Measurements from ENCODE around the gene PACS1. TPM values are rescaled to one million over a fixed set of nuclear protein-coding genes. Genes with fewer than 3 reads are reported as not detected.

PACS1 gene
- polyA plus RNA-seq, 1 of the 3 experiments (the other 2 are of a cell fraction) = 37.3 TPM

- TF ChIP-seq CTCF (IDR thresholded peaks at IDR 0.05) = no peak
- TF ChIP-seq GABPA (IDR thresholded peaks at IDR 0.05; ENCODE audit: low read depth) = no peak
- TF ChIP-seq NFIC (IDR thresholded peaks at IDR 0.05; ENCODE audit: borderline replicate concordance) = no peak
Measured at GRCh38 chr11:66192181-66192863, 122.2 kb downstream of the PACS1 start (continued).

GRCh38 chr11:66194391-66194790 is 124.3 kb downstream of the PACS1 start:
- no peak for DNase-seq
- H3K9ac ChIP-seq = no peak overlapping the region
- H3K4me2 ChIP-seq = no peak overlapping the region
- WGBS (ENCODE audit: low lambda C conversion rate) = 90% methylated on average over 1 of the region's 1 CpG
- peaks cover 28 to 42% of the 10 kb centered on the region in 2 experiments for H3K36me3 ChIP-seq (replicated peaks in 1 of 2; ENCODE audit: control insufficient read depth in 1 of 2, insufficient read depth in 2 of 2, low read length in 1 of 2)
- peaks cover 9% of the 10 kb centered on the region for H3F3A ChIP-seq (replicated peaks; ENCODE audit: insufficient read depth)
- no peak overlapping the region for H3K4me3 ChIP-seq (ENCODE audit: low read depth in 2 of 2, low read length in 1 of 2)
- H3K27ac ChIP-seq (ENCODE audit: low read depth in 2 of 2, low read length in 1 of 2) = no peak overlapping the region
- H2AFZ ChIP-seq (ENCODE audit: low read depth) = no peak overlapping the region
- no peaks in the 10 kb centered on the region for H4K20me1 ChIP-seq (ENCODE audit: insufficient read depth)
- H3K9me3 ChIP-seq = peaks cover 2% of the 10 kb centered on the region; the same call in 1 of the 2 replicates
- ChIA-PET CTCF (no interaction called here), POLR2A (no interaction called here)
- no peaks in the 10 kb centered on the region for H3K9me2 ChIP-seq
- peaks cover 48% of the 10 kb centered on the region for H3K79me2 ChIP-seq (ENCODE audit: insufficient read depth)
- H3K27me3 ChIP-seq (ENCODE audit: insufficient read depth) = no peaks in the 10 kb centered on the region
- H3K4me1 ChIP-seq (ENCODE audit: control insufficient read depth in 1 of 2, insufficient read depth in 2 of 2, low read depth in 1 of 2, low read length in 1 of 2) = peaks cover 0 to 10% of the 10 kb centered on the region in 2 experiments; a peak in 2 of 4 replicates
- TF ChIP-seq USF2 (IDR thresholded peaks at IDR 0.05; ENCODE audit: borderline replicate concordance, low read depth, low read length) (no peak), RFX5 (IDR thresholded peaks at IDR 0.05; ENCODE audit: low read length) (no peak), TCF12 (IDR thresholded peaks at IDR 0.05) (no peak), MAX (IDR thresholded peaks at IDR 0.05; ENCODE audit: low read depth) (no peak), NFIC (IDR thresholded peaks at IDR 0.05; ENCODE audit: borderline replicate concordance) (no peak), CTCF (IDR thresholded peaks at IDR 0.05) (no peak), EZH2phosphoT487 (IDR thresholded peaks at IDR 0.05; ENCODE audit: borderline replicate concordance, low read depth) (no peak), FOXM1 (IDR thresholded peaks at IDR 0.05; ENCODE audit: low read depth) (no peak), MXI1 (IDR thresholded peaks at IDR 0.05; ENCODE audit: low read depth, low read length) (no peak), RCOR1 (IDR thresholded peaks at IDR 0.05; ENCODE audit: low read length) (no peak), ZBTB33 (IDR thresholded peaks at IDR 0.05; ENCODE audit: borderline replicate concordance, low read depth) (no peak), FOXJ3 (CRISPR knock-in tag; IDR thresholded peaks at IDR 0.05) (no peak), SIN3A (IDR thresholded peaks at IDR 0.05; ENCODE audit: borderline replicate concordance, low read depth, low read length) (no peak), TEAD4 (IDR thresholded peaks at IDR 0.05; ENCODE audit: borderline replicate concordance, insufficient read depth) (no peak), POLR2AphosphoS5 (IDR thresholded peaks at IDR 0.05; ENCODE audit: low read depth, low read length) (no peak), GABPA (IDR thresholded peaks at IDR 0.05; ENCODE audit: low read depth) (no peak), CHD2 (IDR thresholded peaks at IDR 0.05; ENCODE audit: low read length, partially characterized antibody) (no peak), SMC3 (IDR thresholded peaks at IDR 0.05; ENCODE audit: low read depth, low read length) (no peak), REST (IDR thresholded peaks at IDR 0.05; ENCODE audit: low read depth, low read length) (no peak)

Data from SK-N-SH (cell line).